HG03159 (cell line): ENCODE data around the gene MYO6.
A peak's percentile ranks its signal among the peaks of the same experiment; 100 is the strongest.
"Not testable (repeated sequence)": the region's sequence is repeated elsewhere in the genome, so short reads cannot be mapped to it uniquely, and the experiment has no call there.

ENCODE experiments used
- ATAC-seq: cut with Tn5 transposase; IDR thresholded peaks from one replicate; pipeline ENCODE4 v1.9.1; 2021; ENCODE audit warnings: mild to moderate bottlenecking, moderate library complexity; ENCODE audit not compliant: unreplicated experiment

MYO6 gene

DNA sequence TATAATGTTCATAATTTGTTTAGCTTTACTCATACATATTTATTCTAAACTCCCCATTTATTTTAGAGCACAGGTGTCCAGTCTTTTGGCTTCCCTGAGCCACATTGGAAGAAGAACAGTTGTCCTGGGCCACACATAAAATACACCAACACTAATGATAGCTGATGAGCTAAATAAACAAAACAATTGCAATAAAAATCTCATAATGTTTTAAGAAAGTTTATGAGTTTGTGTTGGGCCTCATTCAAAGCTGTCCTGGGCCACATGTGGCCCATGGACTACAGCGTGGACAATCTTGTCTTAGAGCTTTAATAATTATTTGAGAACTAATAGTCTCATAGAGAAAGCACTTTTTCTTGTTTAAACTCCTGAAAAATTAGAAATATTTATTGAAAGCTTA is 131.3 kb downstream of the MYO6 start:
- ATAC-seq, result no peak

- ATAC-seq, result no peak
Measured at GRCh38 chr6:75882734-75883133, 133.7 kb downstream of the MYO6 start.

DNA sequence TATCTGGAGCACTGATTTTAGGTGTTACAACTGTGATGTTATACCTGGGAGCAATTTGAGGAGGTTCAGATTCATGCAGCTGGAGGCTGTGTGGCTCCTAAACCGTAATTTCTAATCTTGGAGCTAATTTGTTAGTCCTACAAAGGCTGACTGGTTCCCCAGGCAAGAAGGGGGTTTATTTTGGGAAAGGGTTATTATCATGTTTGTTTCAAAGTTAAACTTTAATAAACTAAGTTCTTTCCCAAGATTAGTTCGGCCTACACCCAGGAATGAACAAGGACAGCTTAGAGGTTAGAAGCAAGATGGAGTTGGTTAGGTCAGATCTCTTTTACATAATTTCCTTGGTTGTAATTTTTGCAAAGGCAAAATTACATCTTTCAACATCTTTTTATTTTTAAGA is 135.8 kb downstream of the MYO6 start:
- ATAC-seq, result no peak

DNA sequence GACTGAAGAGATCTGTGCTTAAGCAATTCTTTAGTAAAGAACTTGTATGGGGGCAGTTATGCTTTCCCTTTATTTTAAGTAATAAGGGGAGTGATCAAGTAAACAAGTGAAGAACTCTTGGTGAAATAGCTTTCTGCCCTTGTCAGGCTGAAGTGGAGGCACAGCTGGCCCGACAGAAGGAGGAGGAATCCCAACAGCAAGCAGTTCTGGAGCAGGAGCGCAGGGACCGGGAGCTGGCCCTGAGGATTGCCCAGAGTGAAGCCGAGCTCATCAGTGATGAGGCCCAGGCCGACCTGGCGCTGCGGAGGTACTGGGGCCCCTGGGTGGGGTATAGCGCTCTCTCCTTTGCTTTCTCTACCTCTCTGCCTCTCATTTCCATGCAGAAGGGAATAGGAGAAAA is 143.3 kb downstream of the MYO6 start:
- ATAC-seq, result no peak

DNA sequence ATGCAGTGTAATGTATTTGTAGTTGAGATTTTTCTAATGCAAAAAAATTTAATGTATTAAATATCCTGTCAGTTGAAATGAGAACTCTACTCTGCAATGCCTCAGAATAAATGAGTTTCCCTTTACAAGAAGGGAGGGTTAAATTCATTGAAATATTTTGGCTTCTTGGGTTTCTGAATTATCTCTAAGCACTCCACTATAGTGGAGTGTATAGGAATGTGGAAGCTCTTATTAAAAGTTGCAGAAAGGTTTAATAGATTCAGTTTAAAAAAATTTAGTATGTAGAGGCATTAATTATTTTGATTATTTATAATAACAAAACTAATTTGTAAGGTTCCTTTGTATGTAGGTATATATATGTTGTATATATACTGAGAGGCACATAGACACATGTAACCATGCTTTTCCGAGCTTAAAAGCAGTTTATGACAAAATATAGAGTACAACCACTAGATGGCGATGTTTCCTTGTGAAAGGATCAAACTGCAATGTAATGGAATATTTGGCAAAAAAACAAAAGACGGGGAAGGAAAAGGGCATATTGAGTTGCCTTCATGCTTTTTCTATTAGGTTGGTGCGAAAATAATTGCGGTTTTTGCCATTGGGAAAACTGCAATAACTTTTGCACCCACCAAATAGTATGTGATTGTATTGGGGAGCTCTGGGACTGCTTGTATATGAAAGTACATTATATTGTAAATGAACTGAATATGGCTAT is 144.2 kb downstream of the MYO6 start:
- ATAC-seq, result peak; percentile 65

DNA sequence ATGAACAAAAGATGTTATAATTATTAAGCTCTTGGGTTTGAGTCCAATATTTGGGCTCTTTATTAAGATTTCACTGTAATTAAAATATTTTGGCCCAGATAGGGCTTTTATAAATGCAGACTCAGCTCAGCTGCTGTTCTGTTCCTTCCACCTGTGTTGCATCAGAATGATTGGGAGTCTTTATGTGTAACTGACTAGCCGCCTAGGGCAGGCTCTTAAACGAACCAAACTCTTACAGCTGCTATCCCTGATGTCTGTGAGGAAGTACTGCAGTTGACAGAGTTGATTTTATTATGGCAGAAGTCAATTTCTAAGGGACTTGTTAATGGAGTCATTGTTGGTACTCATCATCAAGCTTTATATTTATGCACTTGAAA is 144.7 kb downstream of the MYO6 start:
- ATAC-seq, result peak; percentile 12

- ATAC-seq, result no peak
Measured at GRCh38 chr6:75896526-75896925, 147.5 kb downstream of the MYO6 start.

GRCh38 chr6:75900216-75900615 is 151.2 kb downstream of the MYO6 start:
- ATAC-seq, result not testable (repeated sequence)

- not testable (repeated sequence) for ATAC-seq
Measured at GRCh38 chr6:75905129-75905528, 156.1 kb downstream of the MYO6 start.

DNA sequence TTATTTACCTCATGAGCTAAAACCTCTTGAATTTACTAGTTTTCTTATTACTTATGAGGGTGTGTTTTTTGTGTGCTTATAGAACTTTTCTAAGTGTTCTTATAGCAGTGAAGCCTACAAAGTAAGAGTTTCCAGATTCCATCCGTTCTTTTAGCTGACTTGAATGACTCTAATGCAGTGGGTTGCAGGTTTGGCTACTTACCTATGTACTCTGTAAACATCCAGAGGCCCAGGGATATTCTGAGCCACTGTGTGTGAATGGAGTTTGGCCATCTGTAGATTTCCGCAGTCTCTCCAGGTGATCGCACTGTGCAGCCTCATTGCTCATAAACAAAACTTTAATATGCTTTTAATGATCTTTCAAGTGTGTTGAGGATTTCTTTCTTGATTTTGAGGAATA is 157.8 kb downstream of the MYO6 start:
- no peak for ATAC-seq

DNA sequence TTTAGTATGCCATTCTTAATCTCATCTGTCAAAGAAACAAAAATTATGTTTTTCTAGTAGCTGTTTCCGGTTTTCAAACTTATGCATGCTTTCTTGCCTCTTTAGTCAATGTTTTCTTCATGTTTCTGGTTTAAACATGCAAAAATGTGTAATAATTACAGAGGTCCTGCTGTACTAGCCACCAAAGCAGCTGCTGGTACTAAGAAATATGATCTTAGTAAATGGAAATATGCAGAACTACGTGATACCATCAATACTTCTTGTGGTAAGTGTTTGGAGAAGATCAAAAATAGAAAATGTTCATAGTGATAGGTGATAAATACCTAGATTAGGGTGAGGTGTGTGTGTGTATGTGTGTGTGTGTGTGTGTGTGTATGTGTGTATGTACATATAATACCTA is 158.4 kb downstream of the MYO6 start:
- no peak for ATAC-seq

- ATAC-seq, result no peak
Measured at GRCh38 chr6:75913040-75913439, 164.0 kb downstream of the MYO6 start.

GRCh38 chr6:75922226-75922625 is 173.2 kb downstream of the MYO6 start:
- no peak for ATAC-seq

GRCh38 chr6:75926293-75927168 is 177.5 kb downstream of the MYO6 start:
- ATAC-seq, result peak; percentile 75

DNA sequence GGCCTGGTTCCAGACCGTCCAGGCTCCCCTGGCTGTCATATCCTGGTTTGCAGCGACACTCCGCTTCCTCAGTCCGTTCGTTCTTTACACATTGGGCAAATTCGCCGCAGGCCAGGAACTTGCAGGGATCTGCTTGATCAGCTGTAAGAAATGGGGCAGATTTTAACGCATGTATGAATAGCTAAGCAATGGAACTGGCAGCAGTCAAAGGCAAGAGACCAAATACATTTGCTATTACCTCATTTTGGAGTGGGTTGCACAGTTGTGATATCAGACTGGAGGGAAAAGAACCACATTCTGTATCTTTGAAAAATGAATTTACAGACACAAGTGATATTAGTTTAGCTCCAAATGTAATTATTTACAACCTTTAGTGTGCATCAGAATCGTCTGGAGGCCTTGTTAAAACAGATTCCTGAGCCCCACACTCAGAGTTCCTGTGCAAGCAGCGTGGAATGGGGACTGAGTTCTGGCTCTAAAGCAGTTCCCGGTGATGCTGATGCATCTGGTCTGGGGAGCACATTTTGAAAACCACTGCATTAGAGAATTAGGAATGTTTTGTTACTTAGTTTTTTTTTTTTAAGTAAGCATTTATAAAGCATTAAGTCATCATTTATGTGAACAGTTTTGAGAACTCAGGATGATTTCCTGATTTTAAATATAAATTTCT is 182.1 kb downstream of the MYO6 start:
- ATAC-seq, result no peak

- no peak for ATAC-seq
Measured at GRCh38 chr6:75932067-75932466, 183.0 kb downstream of the MYO6 start.

DNA sequence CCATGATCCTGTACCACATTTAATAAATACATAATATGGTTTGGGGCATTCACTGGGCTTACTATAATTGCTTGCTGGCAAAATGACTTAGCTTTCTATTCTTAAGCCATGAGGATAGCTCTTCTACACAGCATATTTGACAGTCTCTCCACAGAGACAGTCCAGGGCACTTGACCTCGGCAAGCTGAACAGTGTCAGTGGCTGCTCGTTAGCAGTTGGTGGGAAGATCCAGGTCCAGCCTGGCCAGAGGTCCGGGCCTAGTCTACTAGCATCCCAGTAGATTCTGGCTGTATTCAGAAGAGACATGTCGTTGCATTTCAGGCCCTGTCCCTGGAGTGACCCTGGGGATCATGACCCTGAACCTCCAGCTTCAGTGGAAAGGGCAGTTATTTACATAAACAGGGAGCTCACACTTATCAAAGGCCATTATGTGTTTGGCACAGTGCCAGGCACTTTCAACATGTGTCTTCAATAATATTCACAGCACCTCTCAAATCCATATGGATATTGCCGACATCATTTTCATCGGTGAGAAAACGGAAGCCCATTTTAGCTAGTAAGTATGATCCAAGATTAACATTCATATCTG is 184.4 kb downstream of the MYO6 start:
- ATAC-seq, result no peak

DNA sequence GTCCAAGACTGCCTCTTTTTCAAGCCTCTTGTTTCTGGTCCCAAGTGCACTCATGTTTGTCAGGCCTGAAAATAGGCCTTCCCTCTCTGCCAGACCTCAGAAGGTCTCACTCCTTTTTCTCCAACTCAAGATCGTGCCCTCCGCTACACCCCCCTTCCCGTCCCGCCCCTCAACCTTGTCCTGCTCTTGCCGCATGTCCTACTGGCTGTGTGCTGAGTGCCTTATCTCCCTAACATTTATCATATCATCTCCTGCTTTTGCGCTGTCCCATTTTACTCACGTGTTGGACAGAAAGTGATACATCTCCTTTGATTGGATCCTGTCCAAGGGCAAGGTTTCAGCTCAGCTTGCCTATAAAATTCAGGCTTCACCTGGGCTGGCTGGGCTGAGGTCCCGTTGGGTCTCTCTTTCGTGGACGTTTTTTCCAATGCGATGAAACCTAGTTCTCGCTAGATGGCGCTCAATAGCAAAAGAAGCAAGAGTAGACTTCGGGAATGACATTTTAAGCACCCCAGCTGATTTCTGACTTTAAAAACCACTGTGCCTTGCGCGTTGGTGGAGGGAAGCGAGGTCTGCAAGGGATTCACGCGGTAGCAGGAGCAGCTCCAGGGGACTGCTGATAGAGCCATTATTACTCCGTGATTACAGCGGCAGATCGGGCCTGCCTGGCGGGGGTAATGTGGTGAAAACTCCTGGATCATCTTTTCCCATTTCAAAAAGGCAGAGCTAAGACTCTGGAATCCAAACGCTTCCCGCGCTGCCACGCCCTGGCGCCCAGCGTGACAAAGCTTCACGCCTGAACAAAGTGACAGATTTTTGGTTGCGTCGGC is 185.8 kb downstream of the MYO6 start:
- ATAC-seq, result peak; percentile 82

- peak; percentile 18 for ATAC-seq
Measured at GRCh38 chr6:75935473-75935793, 186.4 kb downstream of the MYO6 start.

- ATAC-seq, result no peak
Measured at GRCh38 chr6:75936682-75937081, 187.6 kb downstream of the MYO6 start.

- no peak for ATAC-seq
Measured at GRCh38 chr6:75937846-75938245, 188.8 kb downstream of the MYO6 start.
